ENCODE results near the gene ACSL5.

- TF ChIP-seq CTCF (IDR thresholded peaks at IDR 0.05) = no peak
- no peak for TF ChIP-seq POLR2A (IDR thresholded peaks at IDR 0.05)
These were observed 6.9 kb upstream of the ACSL5 start for GRCh38 chr10:112366992-112367391.
